Activated CD4-positive, alpha-beta memory T cell treated with anti-CD3 and anti-CD28 coated beads, Interleukin-2, amount 10 ng/mL, durations not matched to agents 7 days and 5 days (primary cell): ENCODE data around the gene PCDHGA4. TPM values are rescaled to one million over a fixed set of nuclear protein-coding genes. Genes with fewer than 3 reads are reported as not detected.
"Not testable (repeated sequence)": the region's sequence is repeated elsewhere in the genome, so short reads cannot be mapped to it uniquely, and the experiment has no call there.

Experiments used
- CTCF ChIA-PET: fragments of 350-600 bp; sonication (Branson Sonifier 250); formaldehyde crosslinking; loops from one replicate; lab custom pipeline; 2021; ENCODE audit warnings: antibody characterized with exemption, inconsistent platforms; lab: Charles Lee
- POLR2A ChIA-PET: fragments of 350-600 bp; sonication (Branson Sonifier 250); formaldehyde crosslinking; loops from one replicate; lab custom pipeline; 2021; ENCODE audit warnings: antibody characterized with exemption; lab: Charles Lee
- DNase-seq: peaks from one replicate; pipeline ENCODE4 v3.0.0-alpha.2; 2020
- H3K27ac Mint-ChIP-seq: one replicate; pipeline ENCODE4 v1.8.0; 2021; ENCODE audit warnings: mild to moderate bottlenecking, mixed read lengths
- H3K27me3 Mint-ChIP-seq: one replicate; pipeline ENCODE4 v1.8.0; 2021; ENCODE audit warnings: mixed read lengths
- H3K36me3 Mint-ChIP-seq: one replicate; pipeline ENCODE4 v1.8.0; 2021; ENCODE audit warnings: low read depth, mixed read lengths
- H3K4me1 Mint-ChIP-seq: one replicate; pipeline ENCODE4 v1.8.0; 2021; ENCODE audit warnings: mixed read lengths
- H3K4me3 Mint-ChIP-seq: one replicate; pipeline ENCODE4 v1.8.0; 2021; ENCODE audit warnings: mild to moderate bottlenecking, mixed read lengths
- H3K9me3 Mint-ChIP-seq: one replicate; pipeline ENCODE4 v1.8.0; 2021; ENCODE audit warnings: mixed read lengths
- total RNA-seq, 2 experiments: library from RNA; stranded (reverse); gene quantifications; one replicate each; pipeline ENCODE4 v1.2.3, GENCODE V29; 2021

PCDHGA4 gene
- total RNA-seq, 2 experiments from 2014 or later, result 0.08 to 0.10 TPM

- ChIA-PET POLR2A (interaction anchor here (2.4 kb wide), 1 partner anchor 10 kb away, joined by 19 read pairs; the partner anchor contains the start of gene TAF7), CTCF (interaction anchor here (0.7 to 4.0 kb wide), 10 partner anchors 9 to 993 kb away, joined by 3 to 30 read pairs (median 3); partner anchors contain the start of genes PCDHGA10, PCDHGA3, PCDHGB1 and PCDHGB3)
- Mint-ChIP-seq H3K36me3 (peaks cover 4% of the 10 kb centered on the region), H3K27me3 (peaks cover 30% of the 10 kb centered on the region), H3K4me1 (peaks cover 5% of the 10 kb centered on the region), H3K4me3 (no peak within 1 kb of the TSS), H3K9me3 (peaks cover 13% of the 10 kb centered on the region), H3K27ac (no peak within 1 kb of the TSS)
- DNase-seq, result peak; percentile 39
These were observed 24.3 kb upstream of the PCDHGA4 start, which contains the start of gene PCDHGA1 for GRCh38 chr5:141330299-141331080. Gene PCDHGA1, plus strand, starts transcription at chr5:141330514.

- H3K27ac Mint-ChIP-seq, H3K36me3 Mint-ChIP-seq, H3K4me1 Mint-ChIP-seq, CTCF ChIA-PET, H3K4me3 Mint-ChIP-seq, DNase-seq: not testable (repeated sequence)
- Mint-ChIP-seq H3K27me3 (peaks cover 30% of the 10 kb centered on the region), H3K9me3 (peaks cover 15% of the 10 kb centered on the region)
- POLR2A ChIA-PET, result interaction anchor here (3.9 kb wide), 1 partner anchor 13 kb away, joined by 16 read pairs; the partner anchor contains the start of gene TAF7
These were observed 22.2 kb upstream of the PCDHGA4 start for GRCh38 chr5:141332571-141332970.

- H3K27ac Mint-ChIP-seq, result no peak within 1 kb of the TSS
- H3K9me3 Mint-ChIP-seq, result peaks cover 20% of the 10 kb centered on the region
- ChIA-PET CTCF (interaction anchor here (0.7 to 2.9 kb wide), 6 partner anchors 8 to 174 kb away, joined by 3 to 14 read pairs (median 4); partner anchors contain the start of genes PCDHGA1, PCDHGA10 and TAF7), POLR2A (interaction anchor here (1.0 kb wide), 1 partner anchor 18 kb away, joined by 5 read pairs; the partner anchor contains the start of gene TAF7)
- peaks cover 26% of the 10 kb centered on the region for H3K27me3 Mint-ChIP-seq
- DNase-seq, result no peak
- H3K4me3 Mint-ChIP-seq, result no peak within 1 kb of the TSS
- no peaks in the 10 kb centered on the region for H3K4me1 Mint-ChIP-seq
- H3K36me3 Mint-ChIP-seq, result no peaks in the 10 kb centered on the region
These were observed 16.1 kb upstream of the PCDHGA4 start, which contains the start of gene PCDHGA2 for GRCh38 chr5:141338538-141339306. Gene PCDHGA2, plus strand, starts transcription at chr5:141338760.

- DNase-seq, H3K4me1 Mint-ChIP-seq, POLR2A ChIA-PET, H3K36me3 Mint-ChIP-seq, CTCF ChIA-PET, H3K4me3 Mint-ChIP-seq, H3K27ac Mint-ChIP-seq: not testable (repeated sequence)
- Mint-ChIP-seq H3K9me3 (peaks cover 25% of the 10 kb centered on the region), H3K27me3 (peaks cover 14% of the 10 kb centered on the region)
These were observed 14.0 kb upstream of the PCDHGA4 start for GRCh38 chr5:141340781-141341354.

DNA sequence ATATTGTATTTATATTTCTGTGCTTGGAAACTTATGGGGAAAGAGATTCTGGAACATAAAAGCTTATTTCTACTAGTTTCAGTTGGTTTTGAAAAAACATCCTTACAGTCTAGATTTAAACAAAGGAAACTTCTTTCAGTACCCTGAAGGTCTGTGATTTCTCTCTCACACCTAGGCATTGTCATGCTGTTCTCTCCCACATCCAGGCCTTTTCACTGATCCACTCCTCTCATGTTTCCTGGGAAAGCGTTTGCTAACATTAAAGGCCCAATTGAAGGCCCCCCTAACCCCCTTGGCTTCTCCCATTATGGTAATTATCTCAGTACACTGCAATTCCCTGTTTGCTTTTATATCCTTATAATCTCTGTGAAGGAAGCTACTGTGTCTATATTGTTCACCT is 12.0 kb upstream of the PCDHGA4 start:
- CTCF ChIA-PET, result interaction anchor here (1.7 to 2.7 kb wide), 2 partner anchors 22 to 79 kb away, joined by 3 to 12 read pairs; partner anchors contain the start of gene TAF7
- Mint-ChIP-seq H3K4me1 (no peaks in the 10 kb centered on the region), H3K27me3 (peaks cover 13% of the 10 kb centered on the region), H3K4me3 (no peak overlapping the region), H3K27ac (no peak overlapping the region), H3K9me3 (peaks cover 31% of the 10 kb centered on the region), H3K36me3 (peaks cover 5% of the 10 kb centered on the region)
- DNase-seq, result no peak
- POLR2A ChIA-PET, result interaction anchor here (0.6 kb wide), 2 partner anchors 59 to 92 kb away, joined by 3 read pairs; no protein-coding TSS in a partner anchor

GRCh38 chr5:141343242-141343952 is 11.4 kb upstream of the PCDHGA4 start, which contains the start of gene PCDHGA3:
Gene PCDHGA3, plus strand, starts transcription at chr5:141343829. Its CDS starts 205 bp downstream, at chr5:141344034.
- H3K36me3 Mint-ChIP-seq, result peaks cover 5% of the 10 kb centered on the region
- ChIA-PET CTCF (interaction anchor here (0.5 to 2.7 kb wide), 5 partner anchors 13 to 78 kb away, joined by 3 to 12 read pairs (median 3); partner anchors contain the start of gene TAF7), POLR2A (interaction anchor here (0.6 kb wide), 1 partner anchor 59 kb away, joined by 3 read pairs; no protein-coding TSS in a partner anchor)
- H3K4me3 Mint-ChIP-seq, result peak within 1 kb of the TSS; percentile 44
- no peak for DNase-seq
- H3K27ac Mint-ChIP-seq, result no peak within 1 kb of the TSS
- H3K9me3 Mint-ChIP-seq, result peaks cover 31% of the 10 kb centered on the region
- H3K4me1 Mint-ChIP-seq, result no peaks in the 10 kb centered on the region
- H3K27me3 Mint-ChIP-seq, result peaks cover 9% of the 10 kb centered on the region

DNA sequence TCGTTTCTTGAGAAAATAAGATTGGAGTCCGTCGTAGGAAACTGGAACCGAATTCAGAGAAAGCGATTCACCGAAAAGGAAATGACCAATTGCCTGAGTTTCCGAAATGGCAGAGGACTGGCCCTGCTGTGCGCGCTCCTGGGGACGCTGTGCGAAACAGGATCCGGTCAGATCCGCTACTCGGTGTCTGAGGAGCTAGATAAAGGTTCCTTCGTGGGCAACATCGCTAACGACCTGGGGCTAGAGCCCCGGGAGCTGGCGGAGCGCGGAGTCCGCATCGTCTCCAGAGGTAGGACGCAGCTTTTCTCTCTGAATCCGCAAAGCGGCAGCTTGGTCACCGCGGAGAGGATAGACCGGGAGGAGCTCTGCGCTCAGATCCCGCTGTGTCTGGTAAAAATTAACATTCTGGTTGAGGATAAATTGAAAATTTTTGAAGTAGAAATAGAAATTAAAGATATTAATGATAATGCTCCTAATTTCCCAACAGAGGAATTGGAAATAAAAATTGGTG is 10.8 kb upstream of the PCDHGA4 start:
- no peak for DNase-seq
- Mint-ChIP-seq H3K27ac (no peak overlapping the region), H3K27me3 (peaks cover 5% of the 10 kb centered on the region), H3K4me1 (no peaks in the 10 kb centered on the region), H3K9me3 (peaks cover 31% of the 10 kb centered on the region), H3K4me3 (peak overlapping the region; percentile 44), H3K36me3 (peaks cover 5% of the 10 kb centered on the region)
- ChIA-PET CTCF (interaction anchor here (0.9 to 2.7 kb wide), 3 partner anchors 24 to 77 kb away, joined by 3 to 12 read pairs (median 3); partner anchors contain the start of gene TAF7), POLR2A (no interaction called here)

DNA sequence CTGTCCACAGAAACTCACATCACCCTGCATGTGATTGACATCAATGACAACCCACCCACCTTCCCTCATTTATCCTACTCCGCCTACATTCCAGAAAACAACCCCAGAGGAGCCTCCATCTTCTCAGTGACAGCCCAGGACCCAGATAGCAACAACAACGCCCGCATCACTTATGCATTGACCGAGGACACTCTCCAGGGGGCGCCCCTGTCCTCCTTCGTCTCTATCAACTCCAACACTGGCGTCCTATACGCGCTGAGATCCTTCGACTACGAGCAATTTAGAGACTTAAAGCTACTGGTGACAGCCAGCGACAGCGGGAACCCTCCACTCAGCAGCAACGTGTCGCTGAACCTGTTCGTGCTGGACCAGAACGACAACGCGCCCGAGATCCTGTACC is 9.5 kb upstream of the PCDHGA4 start:
- peaks cover 7% of the 10 kb centered on the region for H3K36me3 Mint-ChIP-seq
- H3K4me1 Mint-ChIP-seq, result peaks cover 2% of the 10 kb centered on the region
- ChIA-PET POLR2A (no interaction called here), CTCF (no interaction called here)
- H3K4me3 Mint-ChIP-seq, result no peak overlapping the region
- H3K27me3 Mint-ChIP-seq, result peaks cover 3% of the 10 kb centered on the region
- no peak for DNase-seq
- peaks cover 27% of the 10 kb centered on the region for H3K9me3 Mint-ChIP-seq
- H3K27ac Mint-ChIP-seq, result no peak overlapping the region

- H3K27ac Mint-ChIP-seq, H3K4me3 Mint-ChIP-seq, DNase-seq, H3K27me3 Mint-ChIP-seq, H3K4me1 Mint-ChIP-seq, CTCF ChIA-PET, H3K36me3 Mint-ChIP-seq, POLR2A ChIA-PET: not testable (repeated sequence)
- H3K9me3 Mint-ChIP-seq, result peaks cover 27% of the 10 kb centered on the region
These were observed 8.8 kb upstream of the PCDHGA4 start for GRCh38 chr5:141346017-141346416.

DNA sequence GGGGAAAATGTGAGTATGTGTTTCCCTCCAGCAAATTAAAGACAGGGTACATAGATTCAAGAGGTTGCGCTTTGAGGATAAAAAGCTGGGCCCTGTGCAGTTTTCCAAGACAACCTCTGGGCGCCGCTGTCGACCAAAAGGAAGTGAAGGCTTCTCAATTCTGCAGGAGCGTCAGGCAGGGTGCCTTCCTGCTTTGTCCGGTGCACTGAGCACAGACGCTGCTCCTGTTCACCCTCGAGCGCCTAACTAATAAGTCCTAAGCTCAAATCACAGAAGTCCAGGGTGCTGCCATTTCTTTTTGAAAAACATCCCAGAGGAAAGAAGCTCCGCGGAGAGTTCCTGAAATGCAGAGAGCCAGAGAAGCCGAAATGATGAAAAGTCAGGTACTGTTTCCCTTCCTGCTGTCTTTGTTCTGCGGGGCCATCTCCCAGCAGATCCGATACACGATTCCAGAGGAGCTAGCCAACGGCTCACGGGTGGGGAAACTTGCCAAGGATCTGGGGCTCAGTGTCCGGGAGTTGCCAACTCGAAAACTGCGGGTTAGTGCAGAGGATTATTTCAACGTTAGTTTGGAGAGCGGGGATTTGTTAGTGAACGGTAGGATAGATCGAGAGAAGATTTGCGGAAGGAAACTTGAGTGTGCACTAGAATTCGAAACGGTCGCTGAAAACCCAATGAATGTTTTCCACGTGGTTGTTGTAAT is 4.8 kb upstream of the PCDHGA4 start, which contains the start of gene PCDHGB1:
Gene PCDHGB1 (plus strand): TSS at position 183 of the 703 bp plus-strand sequence. CDS start 162 bp downstream, at position 345.
- Mint-ChIP-seq H3K4me3 (no peak within 1 kb of the TSS), H3K9me3 (peaks cover 20% of the 10 kb centered on the region), H3K36me3 (peaks cover 8% of the 10 kb centered on the region), H3K4me1 (peaks cover 2% of the 10 kb centered on the region), H3K27ac (no peak within 1 kb of the TSS), H3K27me3 (peaks cover 10% of the 10 kb centered on the region)
- CTCF ChIA-PET, result interaction anchor here (0.9 to 1.4 kb wide), 8 partner anchors 19 to 214 kb away, joined by 3 to 4 read pairs (median 3); partner anchors contain the start of genes PCDHGA1, PCDHGB3, PCDHGB7 and TAF7
- POLR2A ChIA-PET, result interaction anchor here (1.0 kb wide), 1 partner anchor 29 kb away, joined by 3 read pairs; the partner anchor contains the start of gene TAF7
- peak; percentile 47 for DNase-seq

DNA sequence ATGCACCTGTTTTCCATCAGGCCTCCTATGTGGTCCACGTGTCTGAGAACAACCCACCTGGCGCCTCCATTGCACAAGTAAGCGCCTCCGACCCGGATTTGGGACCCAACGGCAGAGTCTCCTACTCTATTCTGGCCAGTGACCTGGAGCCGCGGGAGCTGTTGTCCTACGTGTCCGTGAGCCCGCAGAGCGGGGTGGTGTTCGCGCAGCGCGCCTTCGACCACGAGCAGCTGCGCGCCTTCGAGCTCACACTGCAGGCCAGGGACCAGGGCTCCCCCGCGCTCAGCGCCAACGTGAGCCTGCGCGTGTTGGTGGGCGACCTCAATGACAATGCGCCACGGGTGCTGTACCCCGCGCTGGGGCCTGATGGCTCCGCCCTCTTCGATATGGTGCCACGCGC is 3.2 kb upstream of the PCDHGA4 start:
- POLR2A ChIA-PET, result no interaction called here

More for the DNA sequence above, 3.2 kb upstream of the PCDHGA4 start:
- Mint-ChIP-seq H3K9me3 (peaks cover 12% of the 10 kb centered on the region), H3K27ac (no peak overlapping the region), H3K27me3 (peaks cover 14% of the 10 kb centered on the region), H3K4me1 (peaks cover 2% of the 10 kb centered on the region), H3K4me3 (no peak overlapping the region), H3K36me3 (peaks cover 5% of the 10 kb centered on the region)
- CTCF ChIA-PET, result no interaction called here
- DNase-seq, result no peak
